Measurements from ENCODE around the gene ZGPAT.
"Not testable (repeated sequence)": the region's sequence is repeated elsewhere in the genome, so short reads cannot be mapped to it uniquely, and the experiment has no call there.

The ZGPAT gene

GRCh38 chr20:63662813-63663189 lies 45.0 kb upstream of the ZGPAT start:
- TF ChIP-seq CTCF (conservative IDR thresholded peaks at IDR 0.05) = no peak
- H3K27ac ChIP-seq = no peak overlapping the region

GRCh38 chr20:63663332-63664066 lies 44.3 kb upstream of the ZGPAT start:
- no peak overlapping the region for H3K27ac ChIP-seq
- no peak for TF ChIP-seq CTCF (conservative IDR thresholded peaks at IDR 0.05)

GRCh38 chr20:63664143-63664851 lies 43.5 kb upstream of the ZGPAT start:
- no peak overlapping the region for H3K27ac ChIP-seq
- no peak for TF ChIP-seq CTCF (conservative IDR thresholded peaks at IDR 0.05)

DNA sequence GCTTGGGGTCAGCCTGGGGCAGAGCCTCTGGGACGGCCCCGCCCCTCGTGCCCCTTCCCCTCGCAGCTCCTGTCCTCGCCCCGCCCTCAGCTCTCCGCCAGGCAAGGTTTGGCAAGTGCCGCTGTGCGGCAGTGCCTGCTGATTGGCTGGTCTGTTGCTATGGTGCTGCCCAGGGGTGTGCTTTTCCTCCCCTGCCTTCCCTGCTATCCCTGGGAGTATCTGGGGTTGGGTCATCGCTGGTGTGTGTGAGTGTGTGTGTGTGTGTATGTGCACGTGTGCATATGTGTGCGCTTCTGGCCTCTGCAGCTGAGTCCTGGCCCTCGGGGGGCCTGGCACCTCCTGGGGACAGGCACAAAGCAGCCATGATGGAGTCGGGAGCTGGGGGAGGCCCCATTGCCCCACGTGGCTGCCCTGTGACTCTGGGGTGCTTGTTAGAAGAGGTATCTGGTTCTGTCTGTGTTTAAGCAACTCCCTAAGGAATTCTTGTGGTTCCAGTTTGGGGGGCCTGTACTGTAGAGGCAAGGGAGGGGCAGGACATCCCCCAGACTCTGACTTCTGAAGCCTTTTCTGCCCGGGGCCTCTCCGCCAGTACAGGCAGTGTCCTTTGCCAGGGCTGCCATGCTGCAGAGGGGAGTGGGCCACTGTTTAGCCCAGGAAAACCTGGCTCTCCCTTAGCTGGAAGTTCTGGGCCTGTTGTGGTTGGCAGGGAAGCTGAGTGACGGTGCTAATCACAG lies 42.8 kb upstream of the ZGPAT start:
- H3K27ac ChIP-seq = no peak overlapping the region
- no peak for TF ChIP-seq CTCF (conservative IDR thresholded peaks at IDR 0.05)

GRCh38 chr20:63665708-63666107 lies 42.1 kb upstream of the ZGPAT start:
- H3K27ac ChIP-seq = no peak overlapping the region
- no peak for TF ChIP-seq CTCF (conservative IDR thresholded peaks at IDR 0.05)

GRCh38 chr20:63667858-63668257 lies 40.0 kb upstream of the ZGPAT start:
- no peak for TF ChIP-seq CTCF (conservative IDR thresholded peaks at IDR 0.05)
- no peak overlapping the region for H3K27ac ChIP-seq

DNA sequence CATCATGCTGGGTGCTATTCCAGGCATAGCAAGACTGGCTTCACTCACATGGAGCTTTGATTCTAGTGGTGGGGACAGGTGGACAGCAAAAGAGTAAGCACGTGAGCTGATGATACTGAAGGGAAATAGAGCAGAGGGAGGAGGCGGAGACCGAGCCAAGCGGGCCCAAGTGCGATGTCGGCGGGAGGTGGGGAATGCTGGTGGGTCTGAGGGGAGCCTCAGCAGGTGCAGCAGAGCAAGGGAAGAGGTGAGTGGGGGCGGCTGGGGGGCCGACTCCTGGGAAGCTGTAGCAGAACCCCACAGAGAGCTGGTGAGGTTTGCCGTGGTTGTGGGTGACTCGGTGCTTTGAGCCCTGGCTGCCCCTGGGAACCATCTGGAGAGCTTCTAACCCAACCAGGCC lies 39.5 kb upstream of the ZGPAT start:
- H3K27ac ChIP-seq = no peak overlapping the region
- TF ChIP-seq CTCF (conservative IDR thresholded peaks at IDR 0.05) = no peak

DNA sequence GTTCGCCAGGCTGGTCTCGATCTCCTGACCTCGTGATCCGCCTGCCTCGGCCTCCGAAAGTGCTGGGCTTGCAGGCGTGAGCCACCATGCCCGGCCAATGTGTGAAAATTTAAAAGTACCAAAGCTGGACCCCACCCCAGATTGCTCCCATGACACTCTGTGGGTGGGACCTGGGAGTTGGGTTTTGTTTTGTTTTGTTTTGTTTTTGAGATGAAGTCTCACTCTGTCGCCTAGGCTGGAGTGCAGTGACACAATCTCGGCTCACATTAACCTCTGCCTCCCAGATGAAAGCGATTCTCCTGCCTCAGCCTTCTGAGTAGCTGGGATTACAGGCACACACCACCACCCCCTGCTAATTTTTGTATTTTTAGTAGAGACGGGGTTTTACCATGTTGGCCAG lies 36.1 kb upstream of the ZGPAT start:
- not testable (repeated sequence) for H3K27ac ChIP-seq
